H1 (cell line): Measurements from ENCODE around the gene SLC1A7. TPM values are rescaled to one million over a fixed set of nuclear protein-coding genes. Genes with fewer than 3 reads are reported as not detected.

Source experiments
- CTCF ChIA-PET: fragments of 300-600 bp; sonication (Branson Sonifier 250); formaldehyde crosslinking; loops from one replicate; lab custom pipeline; 2021; ENCODE audit not compliant: partially characterized antibody; lab: Charles Lee
- POLR2A ChIA-PET: fragments of 300-600 bp; sonication (Branson Sonifier 250); formaldehyde crosslinking; loops from one replicate; lab custom pipeline; 2021; ENCODE audit warnings: inconsistent platforms; ENCODE audit not compliant: partially characterized antibody; lab: Charles Lee
- DNase-seq, 2 experiments: peaks; one replicate each; pipeline versions ENCODE4 v3.0.0 to v3.0.0-alpha.2; 2010 to 2022; ENCODE audit warnings: low spot score in 2 of 2, low read depth in 1 of 2, mixed read lengths in 1 of 2
- FAIRE-seq: peaks from 2 replicates; lab custom pipeline; 2011; peaks lifted over from hg19 to GRCh38; lab: Jason Lieb, UNC
- H2AFZ ChIP-seq: 2 replicates; pipeline ENCODE4 v1.8.1; 2012; ENCODE audit warnings: low read length, inconsistent platforms
- H2AK5ac ChIP-seq: 2 replicates; pipeline ENCODE4 v1.6.1; 2013; ENCODE audit warnings: low read depth, low read length
- H2BK120ac ChIP-seq: replicated peaks from 2 replicates; pipeline ENCODE3; 2013; ENCODE audit warnings: low read depth, low read length, inconsistent platforms
- H2BK12ac ChIP-seq: 2 replicates; pipeline ENCODE4 v1.6.1; 2013; ENCODE audit warnings: low read depth, low read length
- H2BK15ac ChIP-seq: 2 replicates; pipeline ENCODE4 v1.6.1; 2013; ENCODE audit warnings: low read length
- H2BK20ac ChIP-seq: 2 replicates; pipeline ENCODE4 v1.6.1; 2013; ENCODE audit warnings: low read length
- H2BK5ac ChIP-seq: 2 replicates; pipeline ENCODE4 v1.6.1; 2013; ENCODE audit warnings: low read depth, low read length
- H3K14ac ChIP-seq: 2 replicates; pipeline ENCODE4 v1.6.1; 2013; ENCODE audit warnings: inconsistent platforms; ENCODE audit not compliant: insufficient read length
- H3K18ac ChIP-seq: 2 replicates; pipeline ENCODE4 v1.6.1; 2013; ENCODE audit warnings: low read length; ENCODE audit errors: extremely low read depth
- H3K23ac ChIP-seq: 2 replicates; pipeline ENCODE4 v1.6.1; 2013; ENCODE audit warnings: inconsistent platforms; ENCODE audit not compliant: insufficient read length
- H3K23me2 ChIP-seq: 2 replicates; pipeline ENCODE4 v1.6.1; 2013; ENCODE audit warnings: low read depth, low read length
- H3K27ac ChIP-seq: 2 replicates; pipeline ENCODE4 v1.6.1; 2011; ENCODE audit warnings: low read depth, low read length, inconsistent platforms
- H3K27me3 ChIP-seq, 4 experiments: replicated peaks in 1 of 4; 1 replicate in 1 of 4; 2 replicates in 3 of 4; pipeline versions ENCODE4 v1.6.1 to v1.8.1; 2011 to 2013; ENCODE audit warnings: low read length in 3 of 4, mild to moderate bottlenecking in 3 of 4, inconsistent platforms in 2 of 4, mixed read lengths in 2 of 4, moderate library complexity in 1 of 4; ENCODE audit not compliant: control insufficient read depth in 3 of 4, insufficient read depth in 3 of 4; ENCODE audit errors: extremely low read depth in 1 of 4
- H3K36me3 ChIP-seq, 4 experiments: 2 replicates each; pipeline versions ENCODE4 v1.6.1 to v1.8.1; 2011 to 2013; ENCODE audit warnings: mild to moderate bottlenecking in 4 of 4, low read length in 3 of 4, moderate library complexity in 2 of 4, control low read depth in 1 of 4, inconsistent platforms in 1 of 4; ENCODE audit not compliant: insufficient read depth in 4 of 4, control insufficient read depth in 2 of 4
- H3K4ac ChIP-seq: replicated peaks from 2 replicates; pipeline ENCODE3; 2013; ENCODE audit warnings: low read length, low read depth, mixed read lengths, inconsistent platforms; ENCODE audit not compliant: insufficient read length
- H3K4me1 ChIP-seq, 4 experiments: replicated peaks in 1 of 4; 1 replicate in 1 of 4; 2 replicates in 3 of 4; pipeline versions ENCODE4 v1.6.1 to v1.8.1; 2011 to 2013; ENCODE audit warnings: low read length in 3 of 4, inconsistent platforms in 2 of 4, mixed read lengths in 1 of 4; ENCODE audit not compliant: insufficient read depth in 4 of 4, control insufficient read depth in 3 of 4
- H3K4me2 ChIP-seq, 2 experiments: 2 replicates each; pipeline versions ENCODE4 v1.6.1 to v1.8.1; 2011 to 2013; ENCODE audit warnings: low read depth in 2 of 2, low read length in 2 of 2, control low read depth in 1 of 2, inconsistent platforms in 1 of 2, mild to moderate bottlenecking in 1 of 2; ENCODE audit not compliant: insufficient read depth in 1 of 2
- H3K4me3 ChIP-seq, 4 experiments: fragments of 200-600, 300-600 bp in 1 of 4; sonication (generic), shearing (Covaris generic), sonication (Bioruptor Twin) in 1 of 4; 2 replicates each; pipeline versions ENCODE4 v1.5.1 to v1.8.1; 2011 to 2016; ENCODE audit warnings: low read length in 4 of 4, low read depth in 3 of 4, control low read depth in 2 of 4, inconsistent platforms in 2 of 4, mild to moderate bottlenecking in 2 of 4, mixed read lengths in 1 of 4, moderate library complexity in 1 of 4; ENCODE audit not compliant: insufficient read depth in 2 of 4; ENCODE audit errors: extremely low read depth in 1 of 4
- H3K56ac ChIP-seq: replicated peaks from 2 replicates; pipeline ENCODE3; 2013; ENCODE audit warnings: low read depth, mild to moderate bottlenecking, mixed read lengths, low read length, inconsistent platforms; ENCODE audit not compliant: insufficient read length
- H3K79me1 ChIP-seq: 2 replicates; pipeline ENCODE4 v1.6.1; 2013; ENCODE audit warnings: low read depth, low read length, control low read depth
- H3K79me2 ChIP-seq, 2 experiments: 2 replicates each; pipeline versions ENCODE4 v1.6.1 to v1.8.1; 2012 to 2013; ENCODE audit warnings: low read length in 2 of 2, mild to moderate bottlenecking in 2 of 2, inconsistent platforms in 1 of 2; ENCODE audit not compliant: insufficient read depth in 2 of 2, control insufficient read depth in 1 of 2
- H3K9ac ChIP-seq, 4 experiments: replicated peaks in 1 of 4; 1 replicate in 1 of 4; 2 replicates in 3 of 4; pipeline versions ENCODE4 v1.6.1 to v1.8.1; 2011 to 2013; ENCODE audit warnings: low read depth in 3 of 4, low read length in 3 of 4, control low read depth in 2 of 4, mild to moderate bottlenecking in 2 of 4, moderate library complexity in 2 of 4, inconsistent platforms in 1 of 4; ENCODE audit errors: extremely low read depth in 1 of 4
- H3K9me3 ChIP-seq, 2 experiments: 2 replicates each; pipeline versions ENCODE4 v1.6.1 to v1.8.1; 2012 to 2013; ENCODE audit warnings: mild to moderate bottlenecking in 2 of 2, moderate library complexity in 2 of 2, control low read depth in 1 of 2, inconsistent platforms in 1 of 2, low read depth in 1 of 2, low read length in 1 of 2, mixed read lengths in 1 of 2; ENCODE audit not compliant: insufficient read depth in 2 of 2
- H4K20me1 ChIP-seq, 2 experiments: replicated peaks in 1 of 2; 2 replicates each; pipeline versions ENCODE3 to v1.8.1; 2011 to 2013; ENCODE audit warnings: inconsistent platforms in 2 of 2, low read length in 2 of 2, mild to moderate bottlenecking in 1 of 2; ENCODE audit not compliant: insufficient read depth in 2 of 2, control insufficient read depth in 1 of 2
- H4K5ac ChIP-seq: 2 replicates; pipeline ENCODE4 v1.6.1; 2013; ENCODE audit warnings: low read length, low read depth, mixed read lengths, inconsistent platforms; ENCODE audit not compliant: insufficient read length
- H4K8ac ChIP-seq: 2 replicates; pipeline ENCODE4 v1.8.0; 2013; ENCODE audit warnings: mild to moderate bottlenecking, moderate library complexity, low read length, inconsistent platforms; ENCODE audit not compliant: insufficient read depth; ENCODE audit errors: extremely low read depth
- H4K91ac ChIP-seq: replicated peaks from 2 replicates; pipeline ENCODE3; 2013; ENCODE audit warnings: low read length, mixed read lengths, inconsistent platforms; ENCODE audit not compliant: insufficient read length
- EZH2 ChIP-seq: fragments of 200-600 bp; sonication (generic); IDR thresholded peaks from 2 replicates; pipeline ENCODE4 v1.7.1; 2012; ENCODE audit warnings: low read depth, mild to moderate bottlenecking, moderate library complexity, low read length, inconsistent platforms; ENCODE audit not compliant: severe bottlenecking
- WGBS, 2 experiments: shearing (Covaris generic) in 1 of 2; methylation state at CpG; one replicate each; pipeline versions ENCODE4 v1.1.6 to v1.1.7; 2013 to 2015; ENCODE audit warnings: low lambda C conversion rate in 2 of 2, mixed read lengths in 2 of 2, inconsistent platforms in 1 of 2, low coverage in 1 of 2, missing lambda C conversion rate in 1 of 2; ENCODE audit not compliant: insufficient replicate concordance in 2 of 2, insufficient coverage in 1 of 2, insufficient read length in 1 of 2; ENCODE audit errors: extremely low coverage in 1 of 2, missing lambda C conversion rate in 1 of 2; 5-methylcytosine and 5-hydroxymethylcytosine counted together
- polyA plus RNA-seq, 7 experiments: library from polyadenylated mRNA; depleted of rRNA in 3 of 7; stranded (reverse) in 5 of 7; unstranded in 2 of 7; fragments of >200 nt in 5 of 7; fragments of 200-250 nt in 2 of 7; gene quantifications; 1 replicate in 5 of 7; 2 replicates in 1 of 7; 4 replicates in 1 of 7; pipeline versions ENCODE4 v1.2.1 to v1.2.3, GENCODE V29; 2011 to 2013; ENCODE audit warnings: missing spikeins in 2 of 7, mixed read lengths in 2 of 7
- total RNA-seq: library from RNA; stranded (reverse); fragmentation: NEBNext Ultra II Directional; extraction: Animal tissue kit (Norgen Biotek cat#: 25700); gene quantifications from 2 replicates; pipeline ENCODE4 v1.2.1, GENCODE V29; 2021

Gene SLC1A7
- total and polyA plus RNA-seq, 2 of the 8 experiments (the other 6 are each of a cell fraction or from before 2014, with no cell fraction given), result not detected

GRCh38 chr1:53108646-53109580, 33.5 kb downstream of the SLC1A7 start:
- H3K4me2 ChIP-seq, result no peak overlapping the region
- no peak overlapping the region for H3K4ac ChIP-seq
- no peaks in the 10 kb centered on the region for H4K20me1 ChIP-seq
- H3K27ac ChIP-seq, result no peak overlapping the region
- no peak overlapping the region for H2BK12ac ChIP-seq
- H3K14ac ChIP-seq, result no peak overlapping the region
- H2BK120ac ChIP-seq, result no peak overlapping the region
- CTCF ChIA-PET, result interaction anchor here (0.6 to 1.4 kb wide), 6 partner anchors 12 to 40 kb away, joined by 3 to 6 read pairs (median 3); no protein-coding TSS in a partner anchor
- H3K23me2 ChIP-seq, result no peaks in the 10 kb centered on the region
- POLR2A ChIA-PET, result interaction anchor here (0.8 to 0.9 kb wide), 2 partner anchors 9 to 14 kb away, joined by 3 read pairs; no protein-coding TSS in a partner anchor
- DNase-seq, result no peak
- 89% methylated on average over 14 of the region's 14 CpGs; no CpG with 5 or more reads in 1 of the 2 experiments for WGBS, 2 experiments
- peaks cover 0 to 5% (median under 1%) of the 10 kb centered on the region in 4 experiments; a peak in 1 of 7 replicates for H3K4me1 ChIP-seq
- H2AK5ac ChIP-seq, result no peak overlapping the region
- H3K36me3 ChIP-seq, result no peaks in the 10 kb centered on the region
- H3K79me2 ChIP-seq, result no peaks in the 10 kb centered on the region
- no peak overlapping the region for H2AFZ ChIP-seq
- no peak overlapping the region for H2BK5ac ChIP-seq
- no peak overlapping the region for H3K56ac ChIP-seq
- H3K79me1 ChIP-seq, result no peaks in the 10 kb centered on the region
- H4K91ac ChIP-seq, result no peak overlapping the region
- no peak overlapping the region; the same call in 1 of the 2 replicates for H4K8ac ChIP-seq
- H3K4me3 ChIP-seq, result no peak overlapping the region
- H3K9ac ChIP-seq, result no peak overlapping the region
- peaks cover 0 to 4% of the 10 kb centered on the region in 2 experiments; a peak in 2 of 4 replicates for H3K9me3 ChIP-seq
- no peak overlapping the region for H2BK20ac ChIP-seq
- H3K23ac ChIP-seq, result no peak overlapping the region
- peaks cover 0 to 3% (median 0%) of the 10 kb centered on the region in 4 experiments; a peak in 1 of 7 replicates for H3K27me3 ChIP-seq
- no peak overlapping the region for H4K5ac ChIP-seq
- no peak overlapping the region for H2BK15ac ChIP-seq
- no peak overlapping the region for H3K18ac ChIP-seq
- FAIRE-seq, result no peak
- no peak for TF ChIP-seq EZH2
